H9 (cell line): ENCODE measurements around the gene STOM. TPM values are rescaled to one million over a fixed set of nuclear protein-coding genes. Genes with fewer than 3 reads are reported as not detected.

Source experiments
- DNase-seq: peaks from one replicate; pipeline ENCODE4 v3.0.0-alpha.2; 2017
- H2AFZ ChIP-seq: one replicate; pipeline ENCODE4 v1.6.1; 2013; ENCODE audit warnings: mild to moderate bottlenecking, low read length, control low read depth, moderate library complexity
- H2AK5ac ChIP-seq: 2 replicates; pipeline ENCODE4 v1.6.1; 2013; ENCODE audit warnings: low read length, control low read depth, mixed read lengths; ENCODE audit not compliant: insufficient read length
- H2BK120ac ChIP-seq: one replicate; pipeline ENCODE4 v1.6.1; 2013; ENCODE audit warnings: low read depth, mild to moderate bottlenecking, low read length, control low read depth, inconsistent platforms; ENCODE audit not compliant: poor library complexity, severe bottlenecking
- H2BK12ac ChIP-seq: 2 replicates; pipeline ENCODE4 v1.6.1; 2013; ENCODE audit warnings: low read length, control low read depth, mixed read lengths, low read depth; ENCODE audit not compliant: insufficient read length
- H2BK15ac ChIP-seq: 2 replicates; pipeline ENCODE4 v1.6.1; 2013; ENCODE audit warnings: low read depth, low read length, control low read depth
- H2BK20ac ChIP-seq: one replicate; pipeline ENCODE4 v1.6.1; 2013; ENCODE audit warnings: low read depth, mild to moderate bottlenecking, low read length, control low read depth, inconsistent platforms; ENCODE audit not compliant: poor library complexity, severe bottlenecking
- H2BK5ac ChIP-seq: 2 replicates; pipeline ENCODE4 v1.6.1; 2013; ENCODE audit warnings: low read length, control low read depth, mixed read lengths; ENCODE audit not compliant: insufficient read length
- H3K14ac ChIP-seq: 2 replicates; pipeline ENCODE4 v1.6.1; 2013; ENCODE audit warnings: low read length, control low read depth; ENCODE audit not compliant: insufficient read depth
- H3K18ac ChIP-seq: 2 replicates; pipeline ENCODE4 v1.6.1; 2013; ENCODE audit warnings: low read depth, mild to moderate bottlenecking, mixed read lengths, low read length, control low read depth; ENCODE audit not compliant: insufficient read length
- H3K23ac ChIP-seq: 2 replicates; pipeline ENCODE4 v1.6.1; 2013; ENCODE audit warnings: low read length, control low read depth, mixed read lengths, low read depth; ENCODE audit not compliant: insufficient read length
- H3K23me2 ChIP-seq: 2 replicates; pipeline ENCODE4 v1.6.1; 2013; ENCODE audit warnings: low read depth, mild to moderate bottlenecking, mixed read lengths, low read length, control low read depth; ENCODE audit not compliant: insufficient read length, poor library complexity, severe bottlenecking
- H3K27ac ChIP-seq: 2 replicates; pipeline ENCODE4 v1.5.1; 2013; ENCODE audit warnings: low read length, control low read depth, mixed read lengths, low read depth; ENCODE audit not compliant: insufficient read length
- H3K27me3 ChIP-seq: 2 replicates; pipeline ENCODE4 v1.6.1; 2013; ENCODE audit warnings: low read length, control low read depth, inconsistent platforms; ENCODE audit not compliant: insufficient read depth
- H3K4ac ChIP-seq: 2 replicates; pipeline ENCODE4 v1.6.1; 2013; ENCODE audit warnings: low read depth, mild to moderate bottlenecking, control low read depth, inconsistent platforms, low read length, moderate library complexity
- H3K4me1 ChIP-seq: 2 replicates; pipeline ENCODE4 v1.6.1; 2013; ENCODE audit warnings: low read length, control low read depth, inconsistent platforms; ENCODE audit not compliant: insufficient read depth
- H3K4me2 ChIP-seq: 2 replicates; pipeline ENCODE4 v1.6.1; 2013; ENCODE audit warnings: low read length, control low read depth, mixed read lengths; ENCODE audit not compliant: insufficient read length, insufficient read depth
- H3K56ac ChIP-seq: 2 replicates; pipeline ENCODE4 v1.6.1; 2013; ENCODE audit warnings: low read depth, mild to moderate bottlenecking, mixed read lengths, low read length, control low read depth; ENCODE audit not compliant: insufficient read length
- H3K79me1 ChIP-seq: 2 replicates; pipeline ENCODE4 v1.6.1; 2013; ENCODE audit warnings: low read depth, mild to moderate bottlenecking, moderate library complexity, low read length, control low read depth, inconsistent platforms; ENCODE audit not compliant: insufficient read depth, poor library complexity, severe bottlenecking
- H3K79me2 ChIP-seq: 2 replicates; pipeline ENCODE4 v1.6.1; 2013; ENCODE audit warnings: low read length, control low read depth, inconsistent platforms; ENCODE audit not compliant: insufficient read depth
- H3K9ac ChIP-seq: 2 replicates; pipeline ENCODE4 v1.6.1; 2013; ENCODE audit warnings: low read length, control low read depth, mixed read lengths; ENCODE audit not compliant: insufficient read length; ENCODE audit errors: extremely low read depth
- H3K9me3 ChIP-seq: one replicate; pipeline ENCODE4 v1.6.1; 2013; ENCODE audit warnings: low read depth, low read length, inconsistent platforms; ENCODE audit not compliant: control insufficient read depth
- H3T11ph ChIP-seq: one replicate; pipeline ENCODE4 v1.6.1; 2013; ENCODE audit warnings: mild to moderate bottlenecking, low read length, control low read depth, inconsistent platforms
- H4K20me1 ChIP-seq: one replicate; pipeline ENCODE4 v1.6.1; 2013; ENCODE audit not compliant: control insufficient read depth, insufficient read length, insufficient read depth
- H4K5ac ChIP-seq: 2 replicates; pipeline ENCODE4 v1.6.1; 2013; ENCODE audit warnings: low read depth, mild to moderate bottlenecking, mixed read lengths, low read length, control low read depth; ENCODE audit not compliant: insufficient read length
- H4K8ac ChIP-seq: replicated peaks from 2 replicates; pipeline ENCODE4 v1.6.1; 2013; ENCODE audit warnings: low read length, control low read depth, mixed read lengths, low read depth; ENCODE audit not compliant: insufficient read length
- H4K91ac ChIP-seq: 2 replicates; pipeline ENCODE4 v1.6.1; 2013; ENCODE audit warnings: low read depth, mild to moderate bottlenecking, moderate library complexity, mixed read lengths, low read length, control low read depth; ENCODE audit not compliant: insufficient read length
- H3K27ac Mint-ChIP-seq, 3 experiments: 2 replicates in 2 of 3; 3 replicates in 1 of 3; pipeline ENCODE4 v1.8.0; 2020 to 2021; ENCODE audit warnings: mixed read lengths in 3 of 3, mild to moderate bottlenecking in 1 of 3, moderate library complexity in 1 of 3
- H3K27me3 Mint-ChIP-seq: 2 replicates; pipeline ENCODE4 v1.8.0; 2021; ENCODE audit warnings: low read depth, mild to moderate bottlenecking, moderate library complexity, mixed read lengths
- H3K36me3 Mint-ChIP-seq, 3 experiments: 2 replicates in 2 of 3; 3 replicates in 1 of 3; pipeline ENCODE4 v1.8.0; 2020 to 2021; ENCODE audit warnings: low read depth in 3 of 3, mixed read lengths in 3 of 3; ENCODE audit not compliant: insufficient read depth in 1 of 3
- H3K4me1 Mint-ChIP-seq, 2 experiments: 2 replicates each; pipeline ENCODE4 v1.8.0; 2020; ENCODE audit warnings: mixed read lengths in 2 of 2
- H3K4me3 Mint-ChIP-seq, 2 experiments: 2 replicates in 1 of 2; 3 replicates in 1 of 2; pipeline ENCODE4 v1.8.0; 2020 to 2021; ENCODE audit warnings: mild to moderate bottlenecking in 2 of 2, mixed read lengths in 2 of 2, moderate library complexity in 1 of 2
- H3K9me3 Mint-ChIP-seq, 2 experiments: 2 replicates in 1 of 2; 3 replicates in 1 of 2; pipeline ENCODE4 v1.8.0; 2020; ENCODE audit warnings: mild to moderate bottlenecking in 2 of 2, mixed read lengths in 2 of 2, moderate library complexity in 1 of 2
- CTCF ChIP-seq: fragments of 200-600 bp; sonication (generic); conservative IDR thresholded peaks from 3 replicates; pipeline ENCODE4 v1.8.0; 2021; ENCODE audit warnings: antibody characterized with exemption, mild to moderate bottlenecking
- WGBS: extraction: QIAGEN DNeasy Blood & Tissue Kit; methylation state at CpG from one replicate; pipeline ENCODE4 v1.1.7; 2013; ENCODE audit warnings: missing lambda C conversion rate, low lambda C conversion rate, mixed read lengths; ENCODE audit not compliant: insufficient read length; ENCODE audit errors: extremely low coverage; 5-methylcytosine and 5-hydroxymethylcytosine counted together
- total RNA-seq: library from RNA; stranded (reverse); gene quantifications from 2 replicates; pipeline ENCODE4 v1.2.1, GENCODE V29; 2021

STOM gene
- total RNA-seq, 1 experiment from 2014 or later, result 15.3 TPM

- Histone ChIP-seq H2BK15ac (no peak overlapping the region), H3K27ac (no peak overlapping the region), H3K23me2 (no peaks in the 10 kb centered on the region), H3K4me1 (no peaks in the 10 kb centered on the region), H3K18ac (no peak overlapping the region), H2BK12ac (no peak overlapping the region), H3K27me3 (no peaks in the 10 kb centered on the region), H3K9me3 (no peaks in the 10 kb centered on the region), H3K56ac (no peak overlapping the region), H3K79me1 (no peaks in the 10 kb centered on the region), H4K20me1 (no peaks in the 10 kb centered on the region), H3K9ac (no peak overlapping the region), H4K91ac (no peak overlapping the region), H2BK5ac (no peak overlapping the region), H3K79me2 (no peaks in the 10 kb centered on the region), H2AFZ (no peak overlapping the region), H3K4ac (no peak overlapping the region), H2BK120ac (no peak overlapping the region), H3K14ac (no peak overlapping the region; the same call in 1 of the 2 replicates), H3K23ac (no peak overlapping the region), H2AK5ac (no peak overlapping the region), H2BK20ac (no peak overlapping the region), H4K5ac (no peak overlapping the region), H4K8ac (no peak overlapping the region), H3T11ph (no peak overlapping the region), H3K4me2 (no peak overlapping the region)
- H3K27ac Mint-ChIP-seq, result no peak overlapping the region
- H3K4me1 Mint-ChIP-seq, result peaks cover 0 to 9% of the 10 kb centered on the region in 2 experiments; a peak in 1 of 4 replicates
- no peaks in the 10 kb centered on the region for H3K9me3 Mint-ChIP-seq
- peaks cover 0 to 16% (median 9%) of the 10 kb centered on the region in 3 experiments; a peak in 4 of 7 replicates for H3K36me3 Mint-ChIP-seq
- H3K4me3 Mint-ChIP-seq, result no peak overlapping the region
- no peak for TF ChIP-seq CTCF
- no peak for DNase-seq
- H3K27me3 Mint-ChIP-seq, result no peaks in the 10 kb centered on the region; the same call in none of the 2 replicates
- no CpG with 5 or more reads among the region's 19 CpGs for WGBS
Measured at GRCh38 chr9:121326130-121326838, 43.8 kb downstream of the STOM start.
